HUES64 (cell line): Measurements from ENCODE around the gene TTPAL.
A peak's percentile ranks its signal among the peaks of the same experiment; 100 is the strongest.

Experiments used
- H3K27ac ChIP-seq: 2 replicates; pipeline ENCODE4 v1.7.0; 2013; ENCODE audit warnings: low read depth, low read length, inconsistent platforms
- H3K27me3 ChIP-seq: 2 replicates; pipeline ENCODE4 v1.6.1; 2013; ENCODE audit warnings: mild to moderate bottlenecking, low read length; ENCODE audit not compliant: insufficient read depth
- H3K36me3 ChIP-seq: 2 replicates; pipeline ENCODE4 v1.6.1; 2013; ENCODE audit warnings: mild to moderate bottlenecking, low read length; ENCODE audit not compliant: insufficient read depth
- H3K4me1 ChIP-seq: 2 replicates; pipeline ENCODE4 v1.6.1; 2013; ENCODE audit warnings: mild to moderate bottlenecking, low read length, moderate library complexity; ENCODE audit not compliant: insufficient read depth
- H3K4me3 ChIP-seq: 2 replicates; pipeline ENCODE4 v1.5.1; 2013; ENCODE audit warnings: mild to moderate bottlenecking, low read length, moderate library complexity
- H3K9ac ChIP-seq: 2 replicates; pipeline ENCODE4 v1.6.1; 2013; ENCODE audit warnings: mild to moderate bottlenecking, low read depth, low read length
- H3K9me3 ChIP-seq: 2 replicates; pipeline ENCODE4 v1.6.1; 2013; ENCODE audit warnings: low read depth, low read length; ENCODE audit not compliant: insufficient read depth
- WGBS: fragments of 150-250, 120-280 bp; methylation state at CpG from one replicate; pipeline ENCODE4 v1.1.7; 2013; ENCODE audit warnings: missing lambda C conversion rate; 5-methylcytosine and 5-hydroxymethylcytosine counted together

Gene TTPAL

DNA sequence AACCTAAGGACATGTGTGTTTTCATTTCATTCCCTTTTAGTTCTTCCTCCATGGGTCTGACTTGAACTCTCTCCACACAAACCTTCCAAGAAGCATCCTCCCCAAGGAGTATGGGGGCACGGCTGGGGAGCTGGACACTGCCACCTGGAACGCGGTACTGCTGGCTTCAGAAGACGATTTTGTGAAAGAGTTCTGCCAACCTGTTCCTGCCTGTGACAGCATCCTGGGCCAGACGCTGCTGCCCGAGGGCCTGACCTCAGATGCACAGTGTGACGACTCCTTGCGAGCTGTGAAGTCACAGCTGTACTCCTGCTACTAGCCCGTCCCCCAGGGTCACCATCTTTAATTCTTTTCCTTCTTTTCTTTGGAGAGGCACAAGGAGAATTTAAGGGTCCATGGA is 13.5 kb downstream of the TTPAL start:
- Histone ChIP-seq H3K36me3 (peaks cover 72% of the 10 kb centered on the region), H3K9ac (no peak overlapping the region), H3K9me3 (no peaks in the 10 kb centered on the region), H3K4me3 (no peak overlapping the region), H3K27ac (no peak overlapping the region), H3K4me1 (no peaks in the 10 kb centered on the region), H3K27me3 (no peaks in the 10 kb centered on the region)
- 94% methylated on average over 9 of the region's 9 CpGs for WGBS

DNA sequence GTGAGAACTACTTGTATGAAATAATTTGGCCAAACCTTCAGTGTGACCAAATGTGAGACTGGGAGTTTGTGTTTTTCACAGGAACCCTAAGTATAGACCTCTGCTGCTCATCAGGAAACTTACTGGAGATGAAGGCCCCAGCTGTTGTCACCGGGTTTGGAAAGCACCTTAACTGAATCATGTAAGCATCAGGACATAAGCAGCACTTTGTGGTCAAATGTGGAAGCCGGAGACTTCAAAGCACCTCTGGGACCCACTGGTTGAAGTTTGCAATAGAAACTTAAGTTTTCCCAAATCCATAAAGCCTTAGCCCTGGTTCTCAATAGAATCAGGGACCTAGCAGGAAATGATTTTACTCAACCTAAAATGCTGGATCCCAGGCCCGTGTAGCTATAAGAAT is 14.3 kb downstream of the TTPAL start:
- Histone ChIP-seq H3K9ac (no peak overlapping the region), H3K36me3 (peaks cover 75% of the 10 kb centered on the region), H3K27me3 (no peaks in the 10 kb centered on the region), H3K4me3 (no peak overlapping the region), H3K4me1 (no peaks in the 10 kb centered on the region), H3K9me3 (no peaks in the 10 kb centered on the region), H3K27ac (no peak overlapping the region)
- WGBS: 93% methylated on average over 3 of the region's 3 CpGs

DNA sequence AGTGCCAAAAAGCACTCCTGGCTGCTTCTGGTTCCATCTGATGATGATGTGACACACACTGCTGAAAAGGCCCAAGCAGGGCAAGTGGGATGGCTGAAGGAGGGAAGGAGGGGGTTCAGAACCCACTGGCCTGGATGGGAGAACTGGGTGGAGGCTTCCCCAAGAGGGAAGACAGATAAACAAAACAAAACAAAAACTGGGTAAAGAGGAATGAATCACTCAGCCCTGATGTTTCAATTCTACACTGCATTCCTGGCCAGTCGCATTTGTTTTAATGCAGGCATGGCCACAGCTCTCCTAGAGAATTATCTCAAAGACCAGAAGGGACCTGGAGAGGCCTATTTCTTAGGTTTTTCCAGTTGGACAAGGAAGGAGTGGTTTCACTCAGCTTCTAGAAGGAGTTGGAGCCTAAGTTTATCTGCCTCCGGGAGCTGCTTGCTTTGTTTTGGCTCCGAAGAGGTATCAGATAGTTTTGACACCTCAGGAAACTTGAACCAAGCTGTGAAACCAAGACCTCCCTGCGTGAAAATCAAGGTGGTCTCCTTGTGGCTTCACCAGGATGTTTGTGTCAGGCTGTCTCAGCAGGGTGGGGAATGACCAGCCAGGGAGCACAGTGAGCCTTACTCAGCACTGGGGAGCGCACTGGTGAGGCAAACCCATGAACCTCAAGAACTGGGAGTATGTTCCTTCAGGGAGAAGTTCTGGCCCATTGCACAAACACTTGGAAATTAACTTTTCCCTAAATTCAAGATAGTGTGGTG is 16.1 kb downstream of the TTPAL start:
- H3K27me3 ChIP-seq: no peaks in the 10 kb centered on the region
- H3K27ac ChIP-seq: no peak overlapping the region
- no peak overlapping the region for H3K4me3 ChIP-seq
- H3K4me1 ChIP-seq: no peaks in the 10 kb centered on the region
- WGBS: 87% methylated on average over 5 of the region's 5 CpGs
- no peak overlapping the region for H3K9ac ChIP-seq
- peaks cover 77% of the 10 kb centered on the region for H3K36me3 ChIP-seq
- no peaks in the 10 kb centered on the region for H3K9me3 ChIP-seq

DNA sequence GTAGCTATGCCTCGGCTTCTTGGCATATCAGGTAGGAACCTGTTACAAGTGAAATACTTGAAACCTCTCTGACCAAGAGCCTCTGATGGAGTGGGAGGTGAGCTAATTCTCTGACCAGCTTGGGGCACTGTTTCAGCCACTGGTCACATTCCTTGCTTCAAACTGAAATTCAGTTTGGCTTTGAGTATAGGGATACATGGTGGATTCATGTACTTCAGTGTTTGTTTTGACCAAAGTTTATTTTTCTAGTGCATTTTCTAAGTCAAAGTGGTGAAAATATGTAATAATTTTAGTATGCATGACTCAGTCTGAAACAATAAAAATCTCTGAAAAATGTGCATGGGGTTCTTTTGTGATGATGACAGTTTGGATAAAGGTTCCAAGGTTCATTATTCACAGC is 18.6 kb downstream of the TTPAL start:
- Histone ChIP-seq H3K4me3 (no peak overlapping the region), H3K27me3 (no peaks in the 10 kb centered on the region), H3K9ac (no peak overlapping the region), H3K36me3 (peaks cover 74% of the 10 kb centered on the region), H3K9me3 (no peaks in the 10 kb centered on the region), H3K4me1 (no peaks in the 10 kb centered on the region), H3K27ac (no peak overlapping the region)
- WGBS: 96% methylated on average over 1 of the region's 1 CpG

DNA sequence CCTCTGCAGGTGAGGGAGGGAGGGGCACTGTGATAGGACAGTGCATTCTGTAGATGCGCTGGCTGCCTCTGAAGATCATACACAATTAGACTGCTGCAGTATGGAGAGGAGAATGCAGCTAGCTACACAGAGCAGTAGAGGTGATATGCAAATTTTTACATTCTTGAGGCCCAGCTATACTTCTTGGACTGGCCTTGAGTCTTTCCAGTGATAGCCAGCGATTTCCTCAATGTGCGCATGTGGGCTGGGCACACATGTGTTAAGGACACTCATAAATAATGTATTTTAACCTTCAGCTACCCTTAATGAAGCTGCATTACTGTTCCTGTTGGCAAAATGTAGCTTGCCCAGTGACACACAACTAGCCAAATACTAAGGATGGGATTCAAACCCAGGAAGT is 19.0 kb downstream of the TTPAL start:
- peaks cover 73% of the 10 kb centered on the region for H3K36me3 ChIP-seq
- no peak overlapping the region for H3K27ac ChIP-seq
- no peaks in the 10 kb centered on the region for H3K4me1 ChIP-seq
- no peak overlapping the region for H3K4me3 ChIP-seq
- no peaks in the 10 kb centered on the region for H3K27me3 ChIP-seq
- H3K9ac ChIP-seq: no peak overlapping the region
- WGBS: 94% methylated on average over 3 of the region's 3 CpGs
- no peaks in the 10 kb centered on the region for H3K9me3 ChIP-seq

DNA sequence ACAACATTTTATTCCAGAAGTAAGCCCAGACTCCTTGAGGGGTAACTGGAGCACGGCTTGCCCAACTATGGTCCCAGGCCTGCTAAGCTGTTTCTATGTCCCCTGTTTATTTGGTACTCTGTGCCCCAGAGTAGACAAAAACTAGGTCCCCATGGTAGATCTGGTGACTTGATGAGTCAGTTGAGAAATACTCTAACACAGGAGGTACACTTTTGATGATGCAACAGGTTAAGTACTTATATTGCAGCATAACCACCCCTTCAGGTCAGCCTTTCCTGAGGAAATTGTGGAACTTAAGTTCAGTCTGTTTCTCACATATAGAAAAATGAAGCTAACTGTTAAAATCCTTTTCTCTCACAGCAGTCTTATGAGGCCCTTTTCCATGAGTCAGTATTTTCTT is 19.6 kb downstream of the TTPAL start:
- Histone ChIP-seq H3K27me3 (no peaks in the 10 kb centered on the region), H3K4me1 (no peaks in the 10 kb centered on the region), H3K36me3 (peaks cover 73% of the 10 kb centered on the region), H3K9ac (peak overlapping the region; percentile 6; the same call in 1 of the 2 replicates), H3K9me3 (no peaks in the 10 kb centered on the region), H3K4me3 (no peak overlapping the region), H3K27ac (no peak overlapping the region)
- 89% methylated on average over 1 of the region's 1 CpG for WGBS

DNA sequence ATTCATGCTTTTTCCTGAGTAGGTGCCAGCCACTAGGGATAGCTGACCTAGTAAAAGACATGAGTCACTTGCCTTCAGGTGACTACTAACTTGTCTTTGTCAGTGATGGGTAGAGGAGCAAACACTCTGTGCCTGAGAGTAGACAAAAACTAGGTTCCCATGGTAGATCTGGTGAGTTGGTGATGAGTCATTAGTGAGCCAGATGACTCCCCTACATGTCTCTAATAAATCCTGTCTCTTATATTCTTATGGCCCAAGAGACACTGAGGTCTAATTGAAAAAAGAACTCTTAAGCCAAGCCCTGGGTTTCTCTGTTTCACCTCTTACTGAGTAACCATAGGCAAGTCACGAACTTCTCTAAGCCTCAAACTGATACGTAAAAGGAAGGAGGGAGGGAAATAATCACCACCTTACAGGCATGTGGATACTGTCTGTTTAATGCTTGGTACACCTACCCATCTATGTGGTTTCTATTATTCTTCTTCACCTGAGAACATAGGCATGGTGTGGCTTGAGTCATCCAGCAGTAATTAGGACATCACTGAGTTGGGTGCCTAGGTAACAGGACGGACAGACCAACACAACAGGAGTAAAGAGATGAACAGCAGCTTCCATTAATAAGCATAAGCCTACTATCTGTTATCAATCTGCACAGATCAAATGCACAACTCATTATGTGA is 20.3 kb downstream of the TTPAL start:
- Histone ChIP-seq H3K27me3 (no peaks in the 10 kb centered on the region), H3K4me1 (no peaks in the 10 kb centered on the region), H3K4me3 (no peak overlapping the region), H3K9me3 (no peaks in the 10 kb centered on the region), H3K27ac (no peak overlapping the region), H3K9ac (no peak overlapping the region), H3K36me3 (peaks cover 76% of the 10 kb centered on the region)
- WGBS: 90% methylated on average over 3 of the region's 3 CpGs

DNA sequence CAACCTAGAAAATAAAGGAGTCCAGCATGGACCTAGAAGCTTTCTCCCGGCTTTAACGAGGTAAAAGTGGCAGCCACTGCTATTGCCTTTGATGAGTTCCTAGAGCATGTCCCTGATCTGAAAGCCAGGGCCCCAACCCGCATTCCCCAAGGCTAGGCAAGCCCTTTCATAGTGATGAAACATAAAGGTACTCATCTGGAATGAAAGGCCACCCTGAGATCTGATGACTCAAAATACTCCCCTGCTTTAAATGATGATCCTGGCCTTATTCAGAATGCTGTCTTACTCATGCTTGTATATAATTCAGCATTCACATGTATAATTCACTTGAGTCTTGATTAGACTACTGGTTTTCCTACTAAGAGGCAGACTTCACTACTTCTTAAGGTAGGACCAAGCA is 21.3 kb downstream of the TTPAL start:
- Histone ChIP-seq H3K27me3 (no peaks in the 10 kb centered on the region), H3K9me3 (no peaks in the 10 kb centered on the region), H3K4me3 (no peak overlapping the region), H3K36me3 (peaks cover 76% of the 10 kb centered on the region), H3K4me1 (no peaks in the 10 kb centered on the region), H3K9ac (no peak overlapping the region), H3K27ac (no peak overlapping the region)
- WGBS: 84% methylated on average over 3 of the region's 3 CpGs

DNA sequence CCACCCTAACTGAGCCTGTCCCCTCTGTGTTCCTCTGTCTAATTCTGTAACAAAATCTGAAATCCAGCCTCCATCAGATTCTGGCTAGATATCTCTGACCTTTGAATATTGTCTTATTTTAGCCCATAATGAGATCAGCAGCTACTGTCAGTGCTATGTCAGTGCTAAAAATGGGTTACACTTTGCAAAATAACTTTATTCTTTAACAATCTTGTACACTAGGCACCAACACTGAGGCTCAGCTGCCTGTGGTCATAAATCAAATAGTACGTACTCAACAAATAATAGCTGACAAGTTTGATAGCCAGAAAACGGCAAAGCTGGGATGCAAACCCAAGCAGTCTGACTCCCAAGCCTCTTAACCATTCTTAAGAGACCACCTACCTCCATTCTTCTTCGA is 22.1 kb downstream of the TTPAL start:
- H3K4me1 ChIP-seq: no peaks in the 10 kb centered on the region
- no peaks in the 10 kb centered on the region for H3K27me3 ChIP-seq
- 96% methylated on average over 3 of the region's 3 CpGs for WGBS
- peaks cover 76% of the 10 kb centered on the region for H3K36me3 ChIP-seq
- no peaks in the 10 kb centered on the region for H3K9me3 ChIP-seq
- H3K4me3 ChIP-seq: no peak overlapping the region
- H3K27ac ChIP-seq: no peak overlapping the region
- H3K9ac ChIP-seq: no peak overlapping the region

DNA sequence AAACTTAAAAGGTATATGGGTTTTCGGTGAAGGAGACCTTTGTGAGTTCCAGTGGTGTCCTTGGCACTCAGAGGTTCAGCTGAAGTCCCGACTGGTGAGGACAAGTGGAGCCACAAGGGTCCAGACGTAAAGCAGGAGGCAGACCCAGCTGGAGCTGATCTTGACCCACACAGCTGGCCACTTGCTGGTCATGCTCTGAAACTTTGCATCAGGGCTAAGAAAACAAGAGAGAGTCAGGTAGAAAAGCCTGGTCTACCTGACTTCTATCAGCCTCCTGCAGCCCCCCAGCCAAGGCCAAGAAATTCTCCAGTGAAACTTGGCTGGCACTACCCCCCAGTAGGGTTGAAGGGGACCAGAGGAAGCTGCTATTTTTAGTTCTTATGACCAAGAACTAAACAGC is 24.5 kb downstream of the TTPAL start:
- Histone ChIP-seq H3K36me3 (peaks cover 84% of the 10 kb centered on the region), H3K9me3 (no peaks in the 10 kb centered on the region), H3K27ac (no peak overlapping the region), H3K4me3 (no peak overlapping the region), H3K9ac (no peak overlapping the region), H3K4me1 (no peaks in the 10 kb centered on the region), H3K27me3 (no peaks in the 10 kb centered on the region)
- WGBS: 94% methylated on average over 3 of the region's 3 CpGs

DNA sequence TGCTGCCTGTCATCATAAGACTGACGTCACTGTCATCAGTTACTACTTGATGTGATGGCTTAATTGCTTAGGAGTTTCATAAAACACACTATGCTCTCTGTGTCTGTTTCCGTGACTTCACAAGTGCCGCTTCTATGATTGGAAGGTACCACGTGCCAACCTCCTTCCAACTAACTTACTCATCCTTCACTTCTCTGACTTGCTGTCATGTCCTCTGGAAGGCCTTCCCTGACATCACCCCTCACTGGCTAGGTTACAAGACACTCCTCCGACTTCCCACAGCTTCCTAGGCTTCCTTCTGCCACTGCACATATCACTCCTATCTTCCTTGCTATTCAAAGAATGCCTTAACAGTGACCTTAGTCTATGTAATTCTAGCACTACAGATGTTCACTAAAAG is 25.8 kb downstream of the TTPAL start:
- Histone ChIP-seq H3K4me3 (no peak overlapping the region), H3K36me3 (peaks cover 80% of the 10 kb centered on the region), H3K27ac (no peak overlapping the region), H3K4me1 (no peaks in the 10 kb centered on the region), H3K27me3 (no peaks in the 10 kb centered on the region), H3K9me3 (no peaks in the 10 kb centered on the region), H3K9ac (no peak overlapping the region)
- 95% methylated on average over 5 of the region's 5 CpGs for WGBS
